Measurements from ENCODE around the gene NEK11.
"Not testable (repeated sequence)": the region's sequence is repeated elsewhere in the genome, so short reads cannot be mapped to it uniquely, and the experiment has no call there.

The NEK11 gene

DNA sequence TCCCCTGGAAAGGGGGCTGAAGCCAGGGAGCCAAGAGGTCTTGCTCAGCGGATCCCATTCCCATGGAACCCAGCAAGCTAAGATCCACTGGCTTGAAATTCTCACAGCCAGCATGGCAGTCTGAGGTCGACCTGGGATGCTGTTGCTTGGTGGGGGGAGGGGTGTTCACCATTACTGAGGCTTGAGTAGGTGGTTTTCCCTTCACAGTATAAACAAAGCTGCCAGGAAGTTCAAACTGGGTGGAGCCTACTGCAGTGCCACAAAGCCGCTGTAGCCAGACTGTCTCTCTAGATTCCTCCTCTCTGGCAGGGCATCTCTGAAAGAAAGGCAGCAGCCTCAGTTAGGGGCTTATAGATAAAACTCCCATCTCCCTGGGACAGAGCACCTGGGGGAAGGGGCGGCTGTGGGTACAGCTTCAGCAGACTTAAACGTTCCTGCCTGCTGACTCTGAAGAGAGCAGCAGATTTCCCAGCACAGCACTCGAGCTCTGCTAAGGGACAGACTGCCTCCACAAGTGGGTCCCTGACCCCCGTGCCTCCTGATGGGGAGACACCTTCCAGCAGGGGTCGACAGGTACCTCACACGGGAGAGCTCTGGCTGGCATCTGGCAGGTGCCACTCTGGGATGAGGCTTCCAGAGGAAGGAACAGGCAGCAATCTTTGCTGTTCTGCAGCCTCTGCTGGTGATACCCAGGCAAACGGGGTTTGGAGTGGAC, 15.8 kb downstream of the NEK11 start:
- not testable (repeated sequence) for DNase-seq (ENCODE audit: low read depth, low spot score)

DNA sequence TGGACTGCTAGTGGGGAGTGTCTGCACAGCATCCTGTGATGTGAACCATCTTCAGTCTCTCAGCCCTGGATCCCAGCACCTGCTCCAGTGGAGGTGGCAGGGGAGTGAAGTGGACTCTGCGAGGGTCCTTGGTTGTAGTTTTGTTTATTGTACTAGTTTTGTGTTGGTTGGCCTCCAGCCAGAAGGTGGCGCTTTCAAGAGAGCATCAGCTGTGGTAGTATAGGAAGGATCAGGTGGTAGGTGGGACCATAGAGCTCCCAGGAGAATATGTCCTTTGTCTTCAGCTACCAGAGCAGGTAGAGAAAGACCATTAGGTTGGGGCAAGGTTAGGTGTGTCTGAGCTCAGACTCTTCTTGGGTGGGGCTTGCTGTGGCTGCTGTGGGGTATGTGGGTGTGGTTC, 20.9 kb downstream of the NEK11 start:
- no peak for DNase-seq (ENCODE audit: low read depth, low spot score)

DNA sequence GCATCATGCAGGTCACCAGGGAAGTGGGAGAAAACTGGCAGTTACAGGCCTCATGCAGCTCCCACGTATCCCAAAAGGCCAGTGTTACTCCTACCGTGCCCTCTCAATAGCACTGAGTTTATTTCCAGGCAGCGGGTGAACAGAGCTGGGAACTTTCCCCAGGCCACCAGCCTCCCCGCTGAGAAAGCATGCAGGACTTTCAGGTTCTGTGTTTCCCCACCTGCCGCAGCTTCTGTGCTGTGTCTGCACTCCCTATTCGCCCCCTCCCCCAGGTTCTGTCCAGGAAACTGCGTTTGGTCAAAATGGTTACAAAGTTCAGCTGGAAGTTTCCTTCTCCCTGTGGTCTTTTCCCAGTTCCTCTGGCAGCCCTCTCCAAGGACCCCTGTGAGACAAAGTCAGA, 21.4 kb downstream of the NEK11 start:
- DNase-seq (ENCODE audit: low read depth, low spot score), result no peak

DNA sequence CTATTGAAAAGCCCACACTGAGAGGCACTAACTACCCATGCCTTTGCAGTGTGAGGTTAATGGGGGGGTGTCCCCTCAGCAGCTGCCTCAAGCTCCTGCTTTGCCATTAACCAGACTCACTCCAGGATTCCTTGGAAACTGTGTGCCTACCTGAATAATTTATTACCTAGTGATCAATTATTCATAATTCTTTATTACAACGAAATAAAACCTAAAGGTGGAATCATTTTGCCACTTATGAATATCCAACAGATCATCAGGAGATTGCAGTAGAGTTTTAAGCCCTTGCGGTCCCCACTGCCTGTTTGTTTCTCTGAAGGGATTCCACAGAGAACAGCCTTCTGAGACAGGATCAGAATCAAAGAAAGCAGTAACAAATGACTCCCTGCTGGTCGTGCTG, 23.3 kb downstream of the NEK11 start:
- DNase-seq (ENCODE audit: low read depth, low spot score), result no peak

DNA sequence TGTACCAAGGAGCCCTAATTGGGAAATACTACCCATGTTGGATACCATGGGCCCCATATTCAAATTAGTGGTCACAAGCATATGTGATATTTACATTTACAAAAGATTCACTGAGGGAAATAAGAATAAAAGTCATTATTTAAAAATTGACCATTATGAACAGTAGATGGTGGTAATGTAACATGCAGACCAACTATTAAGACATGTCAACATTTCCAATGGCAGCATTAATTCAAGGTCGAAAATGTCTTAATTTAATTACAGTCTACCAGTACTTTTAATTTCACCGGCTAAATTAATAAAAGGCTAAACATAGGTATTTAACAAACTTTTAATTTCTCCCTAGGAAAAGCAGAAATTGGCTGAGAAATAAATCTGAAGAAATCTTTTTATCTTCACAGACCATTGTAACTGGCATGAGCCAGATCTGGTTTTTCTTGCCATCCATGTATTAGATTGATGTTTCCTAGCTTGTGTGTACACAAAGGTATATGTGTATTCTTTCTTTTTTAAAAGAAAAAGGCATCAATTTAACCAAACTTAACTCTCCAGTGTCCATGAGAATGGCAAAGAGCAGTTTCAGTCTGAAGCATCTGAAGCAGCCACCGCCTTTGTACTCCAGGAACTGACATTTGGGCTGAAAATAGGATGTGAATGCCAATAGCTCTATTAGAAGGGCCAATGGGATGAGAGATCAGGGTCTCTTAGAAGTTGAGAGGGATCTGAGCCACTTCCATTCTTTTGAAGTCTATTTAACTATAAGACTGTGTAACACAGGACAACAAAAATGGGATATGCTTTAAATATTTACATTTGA, 26.6 kb downstream of the NEK11 start:
- no peak for DNase-seq (ENCODE audit: low read depth, low spot score)

DNA sequence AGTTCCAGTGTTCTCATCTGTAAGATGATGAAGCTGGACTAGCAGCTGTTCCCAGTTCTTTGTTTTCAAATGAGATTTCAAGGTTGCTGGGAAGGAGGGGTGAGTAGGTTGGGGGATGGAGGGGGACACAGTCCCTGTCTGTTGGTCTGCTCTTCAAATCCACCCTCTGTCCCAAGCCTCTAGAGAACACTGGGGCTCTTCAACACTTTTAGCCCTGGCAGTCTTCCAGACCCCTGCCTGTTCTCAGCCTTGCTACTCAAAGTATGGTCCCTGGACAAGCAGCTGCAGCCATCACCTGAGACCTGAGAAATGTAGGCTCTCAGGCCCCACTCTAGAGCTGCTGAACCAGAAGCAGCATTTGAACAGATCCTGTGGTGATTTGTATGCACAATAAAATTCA, 41.3 kb downstream of the NEK11 start:
- DNase-seq (ENCODE audit: low read depth, low spot score), result no peak

DNA sequence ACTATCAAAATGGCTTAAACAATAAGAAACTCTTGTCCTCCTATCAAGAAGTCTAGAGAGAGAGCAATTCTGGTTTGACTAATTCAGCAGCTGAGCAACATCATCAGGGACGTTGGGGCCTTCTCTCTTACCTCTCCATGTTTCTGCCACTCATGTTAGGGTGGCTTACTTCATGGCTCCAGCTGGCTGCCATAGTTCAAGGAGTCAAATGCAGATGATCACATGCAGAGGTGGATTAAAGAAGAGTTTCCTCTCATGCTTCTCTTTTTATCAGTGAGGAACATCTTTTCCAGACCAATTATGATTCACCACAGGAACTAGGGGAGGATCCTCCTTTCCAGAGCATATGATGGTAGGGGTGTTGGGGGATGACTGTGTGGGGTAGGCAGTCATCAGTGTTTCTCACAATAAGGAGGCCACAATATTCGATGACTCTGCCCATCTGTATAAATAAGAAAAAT, 45.5 kb downstream of the NEK11 start:
- no peak for DNase-seq (ENCODE audit: low read depth, low spot score)

DNA sequence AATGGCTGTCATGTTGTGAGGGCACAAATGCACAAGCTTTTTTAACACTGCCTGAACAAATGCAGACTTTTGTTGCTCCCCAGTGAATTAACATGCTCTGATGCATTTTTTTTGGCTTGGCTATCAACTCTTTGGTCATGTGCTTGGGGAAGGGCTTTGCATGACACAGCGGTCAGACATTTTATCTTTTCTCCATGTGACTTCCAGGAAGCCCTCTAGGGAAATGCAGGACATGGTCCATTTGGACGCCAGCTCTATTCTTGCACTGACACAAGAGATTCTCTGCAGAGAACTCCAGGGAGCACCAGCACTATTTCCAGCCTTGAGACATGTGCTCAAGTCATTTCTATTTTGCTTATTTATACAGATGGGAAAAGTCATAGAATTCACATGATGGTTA, 46.2 kb downstream of the NEK11 start:
- no peak for DNase-seq (ENCODE audit: low read depth, low spot score)

DNA sequence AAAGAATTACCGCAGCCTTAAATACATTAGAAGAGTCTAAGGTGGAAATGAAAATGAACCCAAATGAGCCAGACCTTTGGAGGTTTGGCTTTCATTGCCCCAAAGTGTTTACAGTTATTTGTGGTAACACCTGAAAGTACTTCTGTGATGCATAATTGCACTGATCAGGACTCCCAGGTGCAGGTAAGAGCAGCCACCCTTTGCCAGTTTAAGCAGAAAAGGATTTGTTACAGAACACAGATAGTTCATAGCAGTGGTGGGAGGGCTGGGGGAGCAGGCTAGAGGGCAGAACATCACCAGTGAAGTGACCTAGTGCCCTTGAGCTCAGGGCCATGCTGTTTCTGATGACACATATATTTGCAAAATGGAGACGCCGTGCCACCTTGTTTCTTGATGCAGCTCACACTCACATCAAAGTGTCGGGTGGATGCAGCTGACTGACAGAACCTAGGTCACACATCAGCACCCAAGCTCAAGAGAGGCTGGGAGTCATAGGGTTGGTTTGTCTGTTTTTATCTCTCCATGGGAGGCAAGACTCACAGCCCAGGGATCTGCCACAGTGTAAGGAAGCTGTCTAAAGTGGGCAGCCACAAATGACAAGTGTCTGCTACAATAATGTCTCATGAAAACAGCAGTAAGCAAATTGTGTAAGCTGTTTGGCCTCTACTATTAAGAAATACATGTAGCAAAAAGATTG, 49.1 kb downstream of the NEK11 start:
- no peak for DNase-seq (ENCODE audit: low read depth, low spot score)

DNA sequence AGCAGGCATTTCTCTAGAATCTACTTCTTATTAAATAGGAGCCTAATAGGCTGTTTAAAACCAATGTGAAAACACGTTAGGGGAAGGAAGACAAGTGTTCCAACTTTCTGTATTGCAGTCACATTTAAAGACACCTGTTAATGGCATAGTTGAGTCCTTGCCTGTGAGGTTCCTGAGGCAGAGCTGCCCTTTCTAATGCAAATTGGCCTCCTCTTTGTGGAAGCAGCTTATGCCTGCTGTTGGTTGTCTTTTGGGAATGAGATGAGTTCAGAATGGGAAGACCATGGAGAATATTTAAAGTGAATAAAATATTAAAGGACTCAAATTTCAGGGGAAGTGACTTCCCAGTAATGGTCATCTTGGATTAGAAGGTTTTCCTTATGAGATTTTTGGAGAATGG, 51.2 kb downstream of the NEK11 start:
- no peak for DNase-seq (ENCODE audit: low read depth, low spot score)

DNA sequence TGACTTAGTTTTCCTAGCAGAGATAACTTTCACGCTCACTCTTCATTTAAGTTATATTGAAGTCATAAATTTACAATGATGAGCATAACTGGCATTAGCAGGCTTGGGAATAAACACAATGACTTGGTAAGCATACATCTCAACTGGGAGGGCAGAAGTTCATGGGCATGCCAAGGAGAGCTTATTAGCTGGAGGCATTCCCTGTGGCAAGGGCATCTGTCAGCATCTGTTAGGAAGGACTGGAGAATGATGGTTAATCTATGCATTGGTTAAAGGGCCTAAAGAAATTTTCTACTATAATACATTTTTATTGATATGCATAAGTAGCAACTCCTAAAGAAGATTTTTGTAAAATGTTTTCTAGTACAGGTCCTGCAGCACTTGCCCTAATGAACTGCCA, 52.4 kb downstream of the NEK11 start:
- no peak for DNase-seq (ENCODE audit: low read depth, low spot score)

DNA sequence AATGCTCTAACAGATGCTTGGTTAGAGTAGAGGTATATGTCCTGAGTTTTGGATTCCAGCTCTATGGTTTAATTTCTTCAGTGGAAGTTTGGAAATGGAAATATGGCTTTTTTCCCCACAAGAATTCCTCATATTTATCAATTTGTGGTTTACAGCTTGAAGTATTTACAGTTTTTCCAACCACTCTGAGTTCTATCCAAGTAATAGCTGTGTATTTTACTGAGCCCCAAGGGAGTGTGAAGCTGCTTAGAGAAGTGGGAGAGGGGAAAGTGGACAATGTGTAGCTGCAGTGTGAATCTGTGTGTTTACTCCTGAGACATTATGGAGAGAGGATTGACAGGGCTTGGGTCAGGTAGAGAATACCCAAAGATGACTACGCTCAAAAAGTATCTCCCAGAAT, 54.5 kb downstream of the NEK11 start:
- DNase-seq (ENCODE audit: low read depth, low spot score), result no peak

DNA sequence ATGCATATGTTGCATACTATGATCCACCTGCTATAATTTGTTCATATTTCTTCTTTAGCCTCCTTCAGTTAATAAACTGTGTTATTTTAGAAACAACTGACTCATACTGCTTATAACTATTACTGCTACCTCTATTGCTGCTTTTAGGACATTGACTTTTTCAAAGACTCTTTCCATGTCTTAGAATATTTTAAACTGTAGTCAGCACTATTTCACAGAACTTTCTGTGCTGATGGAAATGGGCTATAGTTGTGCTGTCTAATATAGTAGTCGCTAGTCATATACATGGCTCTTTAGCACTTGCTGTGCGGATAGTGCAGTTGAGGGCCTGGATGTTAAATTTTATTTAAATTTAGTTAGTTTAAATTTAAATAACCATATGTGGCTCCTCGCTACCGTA, 55.6 kb downstream of the NEK11 start:
- no peak for DNase-seq (ENCODE audit: low read depth, low spot score)

DNA sequence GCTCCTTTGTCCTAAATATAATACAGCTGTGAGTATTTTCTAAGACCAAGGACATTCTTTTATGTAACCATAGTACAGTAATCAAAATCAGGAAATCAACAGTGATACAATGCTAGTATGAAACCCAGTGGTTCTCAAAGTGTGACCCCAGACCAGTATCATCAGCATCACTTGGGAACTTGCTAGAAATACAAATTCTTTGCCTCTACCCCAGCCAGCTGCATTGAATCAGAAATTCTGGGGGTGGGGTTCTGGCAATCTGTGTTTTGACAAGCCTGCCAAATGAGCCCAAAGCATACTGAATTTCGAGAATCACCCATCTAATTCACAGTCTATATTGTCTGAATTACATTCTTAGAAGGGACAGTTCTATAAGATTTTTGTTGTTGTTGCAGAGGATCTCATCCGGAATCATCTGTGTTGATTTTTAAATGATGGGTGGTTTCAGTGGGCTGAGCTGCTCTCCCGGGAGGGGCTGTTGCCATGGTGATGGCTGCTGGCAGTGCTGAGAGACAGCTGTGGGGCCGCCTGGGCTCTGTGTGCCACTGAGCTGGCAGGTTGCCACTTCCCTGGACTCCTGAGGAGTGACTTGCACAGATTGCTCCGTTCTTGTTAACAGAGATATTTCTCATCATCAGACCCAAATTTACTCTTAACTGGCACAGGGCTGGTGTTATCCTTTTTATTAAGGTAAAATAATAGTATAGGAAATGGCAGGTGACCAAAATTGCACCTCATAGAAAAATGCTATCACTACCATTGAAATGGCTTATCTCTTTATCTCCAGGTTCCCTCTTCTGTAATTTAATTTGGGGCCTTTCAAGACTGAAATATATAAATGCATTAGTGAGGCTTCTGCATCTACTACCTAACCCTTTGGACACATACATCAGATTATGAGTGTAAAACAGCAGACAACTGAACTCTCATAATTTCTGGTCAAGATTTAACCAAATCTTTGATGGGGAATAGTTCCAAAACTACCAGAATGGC, 56.5 kb downstream of the NEK11 start:
- peak; percentile 41 for DNase-seq (ENCODE audit: low read depth, low spot score)

DNA sequence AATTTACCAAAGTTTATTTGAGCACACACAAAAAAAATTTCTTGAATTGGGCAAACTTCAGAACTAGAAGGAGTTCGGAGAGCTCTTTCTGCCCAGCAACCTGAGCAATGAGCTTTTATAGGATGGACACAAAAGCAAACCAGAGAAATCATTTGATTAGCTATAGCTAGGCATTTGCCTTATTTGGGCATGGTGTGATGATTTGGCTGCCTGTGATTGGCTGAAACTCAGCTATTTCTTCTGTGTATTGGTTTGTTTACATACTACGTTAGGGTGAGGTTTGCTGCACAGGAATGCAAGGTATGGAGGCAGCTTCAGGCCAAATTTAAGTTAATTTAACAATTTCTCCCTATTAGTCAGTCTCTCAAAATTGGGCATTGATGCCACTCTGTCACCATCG, 65.1 kb downstream of the NEK11 start:
- no peak for DNase-seq (ENCODE audit: low read depth, low spot score)

DNA sequence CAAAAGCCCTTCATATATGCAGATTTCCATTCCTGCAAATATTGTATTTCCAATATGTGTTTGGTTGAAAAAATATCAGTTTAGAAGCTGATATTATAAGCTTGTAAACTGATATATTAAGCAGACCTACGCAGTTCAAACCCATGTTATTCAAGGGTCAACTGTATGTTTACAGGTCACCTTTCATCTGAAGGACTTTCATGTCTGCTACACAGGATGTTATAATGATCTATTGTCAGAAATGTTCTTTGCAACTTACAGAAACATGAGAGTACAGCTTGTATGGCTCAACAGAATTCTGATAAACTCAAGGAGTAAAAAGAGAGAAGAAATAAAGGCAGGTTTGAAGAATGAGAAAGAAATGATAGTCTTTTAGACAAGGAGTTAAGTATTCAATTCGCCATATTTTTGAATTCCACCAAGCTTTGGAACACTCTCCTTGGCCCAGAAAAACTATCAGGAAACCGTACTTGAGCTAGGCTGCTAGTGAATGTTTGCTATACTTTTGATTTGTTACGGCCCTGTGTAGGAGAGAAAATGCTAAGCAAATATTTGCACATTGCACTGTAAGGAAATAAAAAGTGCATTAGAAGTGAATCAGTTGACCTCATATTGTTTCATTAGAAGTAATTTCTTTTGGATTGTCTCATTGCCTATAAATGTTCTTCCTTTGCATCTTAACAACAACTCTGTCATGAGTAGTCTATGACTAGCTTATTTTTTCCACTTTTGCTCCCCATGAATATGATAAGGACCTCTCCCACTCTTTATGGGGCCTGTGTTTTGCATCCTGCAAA, 81.2 kb downstream of the NEK11 start:
- no peak for DNase-seq (ENCODE audit: low read depth, low spot score)

DNA sequence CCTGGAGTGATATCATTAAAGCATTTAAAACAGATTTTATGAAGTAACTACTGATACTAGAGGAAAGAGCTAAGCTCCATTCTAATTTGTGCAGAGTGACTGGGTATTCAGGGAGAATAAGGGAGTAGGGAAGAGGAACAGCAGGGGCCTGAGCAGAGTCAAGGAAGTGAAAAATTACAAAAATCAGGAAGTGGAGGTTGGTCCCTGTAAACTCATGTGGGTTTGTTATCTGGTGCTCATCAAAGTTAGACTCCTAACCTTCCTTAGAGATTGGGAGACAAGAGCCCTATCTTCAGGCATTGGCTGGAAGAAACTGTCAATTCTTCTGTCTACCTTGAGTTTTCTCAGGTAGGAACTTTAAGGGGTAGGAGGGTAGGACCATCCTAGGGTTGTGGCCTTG, 82.5 kb downstream of the NEK11 start:
- no peak for DNase-seq (ENCODE audit: low read depth, low spot score)

DNA sequence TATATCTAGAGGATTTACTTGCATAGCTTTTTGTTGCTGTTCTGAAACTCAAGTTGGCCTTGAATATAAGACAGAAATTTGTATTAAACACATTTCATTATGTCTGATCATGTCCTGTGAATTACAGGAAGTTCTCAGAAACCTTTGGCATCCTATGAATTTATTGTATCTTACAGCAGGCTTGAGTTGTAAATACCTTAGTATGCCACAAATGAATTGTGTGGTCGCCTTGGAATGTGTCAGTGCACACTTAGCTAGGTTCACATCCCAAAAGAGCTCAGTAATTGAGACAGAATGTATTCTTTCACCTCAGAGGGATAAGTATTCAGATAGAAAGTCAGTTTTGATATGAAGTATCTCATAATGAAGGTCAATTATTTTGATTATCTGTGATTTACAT, 83.4 kb downstream of the NEK11 start:
- DNase-seq (ENCODE audit: low read depth, low spot score), result no peak

DNA sequence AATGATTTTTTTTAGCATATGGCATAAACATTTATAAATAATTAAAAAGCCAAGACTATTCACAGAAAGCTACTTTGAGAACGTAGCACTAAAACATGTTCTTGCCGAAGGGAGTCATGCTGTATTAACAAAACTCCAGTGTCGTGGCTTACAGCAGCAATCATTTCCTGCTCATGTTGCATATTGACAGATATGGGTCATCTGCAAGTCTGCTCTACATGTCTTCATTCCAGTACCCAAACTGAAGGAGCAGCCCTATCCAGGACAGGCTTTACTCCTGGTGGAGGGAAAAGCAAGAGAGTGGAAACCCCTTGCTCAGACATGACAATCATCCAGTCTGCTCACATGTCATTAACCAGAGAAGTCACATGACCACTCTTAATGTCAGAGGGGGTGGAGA, 87.6 kb downstream of the NEK11 start:
- DNase-seq (ENCODE audit: low read depth, low spot score), result no peak

DNA sequence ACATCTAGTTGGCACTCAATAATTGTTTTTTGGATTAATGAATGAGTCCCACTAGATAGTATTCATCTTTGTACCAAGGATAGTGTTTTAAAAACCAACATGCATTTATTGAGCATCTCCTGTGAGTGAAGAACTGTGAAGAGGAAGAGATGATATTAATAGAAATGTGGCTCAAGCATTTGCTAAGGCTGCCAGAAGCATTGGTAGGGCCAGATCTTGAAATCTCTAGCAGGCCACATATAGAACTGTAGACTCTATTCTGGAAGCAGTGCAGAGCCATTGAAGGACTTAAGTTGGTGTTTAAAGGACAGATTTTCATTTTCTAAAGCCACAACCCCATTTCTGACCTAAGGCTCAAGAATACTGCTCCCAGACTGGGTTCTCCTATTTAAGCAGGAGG, 99.0 kb downstream of the NEK11 start:
- DNase-seq (ENCODE audit: low read depth, low spot score), result no peak

DNA sequence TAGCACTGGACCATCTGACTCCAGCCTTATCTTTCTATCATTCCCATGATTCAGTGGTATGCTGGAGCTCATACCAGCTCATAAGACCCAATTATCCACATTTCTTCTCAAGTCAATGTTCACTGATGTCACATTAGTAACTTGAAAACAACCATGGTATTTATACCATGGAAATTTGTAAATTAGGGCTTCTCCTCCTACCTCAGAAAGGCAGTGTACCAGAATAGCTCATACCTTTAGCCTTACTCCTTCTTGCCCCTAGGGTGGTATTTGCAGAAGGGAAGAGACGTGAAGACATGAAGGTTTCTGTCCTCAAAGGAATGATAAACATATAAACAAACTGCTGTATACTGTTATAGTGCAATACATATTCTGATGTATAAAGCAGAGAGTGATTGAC, 114.2 kb downstream of the NEK11 start:
- DNase-seq (ENCODE audit: low read depth, low spot score), result no peak

Measured in brain pericyte (primary cell).